Naive thymus-derived CD8-positive, alpha-beta T cell (primary cell): ENCODE measurements around the gene TTC7B. TPM values are rescaled to one million over a fixed set of nuclear protein-coding genes. Genes with fewer than 3 reads are reported as not detected.

Source experiments
- ATAC-seq, 2 donors: fragments of 150-1000 bp; cut with Tn5 transposase in 1 of 2; sonication (Bioruptor Pico), chemical (Tn5 transposase) in 1 of 2; 1 replicate in 1 of 2; 2 replicates in 1 of 2; pipeline ENCODE4 v1.10.0; 2021; ENCODE audit warnings: mild to moderate bottlenecking in 2 of 2, moderate library complexity in 2 of 2
- POLR2A ChIA-PET: fragments of 350-600 bp; sonication (Branson Sonifier 250); formaldehyde crosslinking; loops from one replicate; lab custom pipeline; 2021; ENCODE audit warnings: antibody characterized with exemption; lab: Charles Lee
- DNase-seq, 10 donors: peaks; one replicate each; pipeline versions ENCODE4 v3.0.0 to v3.0.0-alpha.2; 2020 to 2022
- H3K27ac Mint-ChIP-seq, 10 donors: one replicate each; pipeline ENCODE4 v1.8.0; 2020 to 2022; ENCODE audit warnings: mild to moderate bottlenecking in 10 of 10, mixed read lengths in 10 of 10, moderate library complexity in 4 of 10, inconsistent platforms in 1 of 10
- H3K27me3 Mint-ChIP-seq, 5 donors: one replicate each; pipeline ENCODE4 v1.8.0; 2021 to 2022; ENCODE audit warnings: mixed read lengths in 5 of 5
- H3K36me3 Mint-ChIP-seq, 3 donors: one replicate each; pipeline ENCODE4 v1.8.0; 2020 to 2022; ENCODE audit warnings: mixed read lengths in 3 of 3, mild to moderate bottlenecking in 2 of 3, inconsistent platforms in 1 of 3
- H3K4me1 Mint-ChIP-seq, 4 donors: one replicate each; pipeline ENCODE4 v1.8.0; 2021 to 2022; ENCODE audit warnings: mixed read lengths in 4 of 4
- H3K4me3 Mint-ChIP-seq, 10 donors: one replicate each; pipeline ENCODE4 v1.8.0; 2020 to 2022; ENCODE audit warnings: mild to moderate bottlenecking in 10 of 10, mixed read lengths in 10 of 10, moderate library complexity in 6 of 10, inconsistent platforms in 1 of 10
- H3K9me3 Mint-ChIP-seq, 9 donors: one replicate each; pipeline ENCODE4 v1.8.0; 2020 to 2022; ENCODE audit warnings: mixed read lengths in 9 of 9, mild to moderate bottlenecking in 3 of 9, inconsistent platforms in 1 of 9, moderate library complexity in 1 of 9
- polyA plus RNA-seq, 3 donors: library from polyadenylated mRNA; unstranded; fragments of 300-500 nt; fragmentation: Illumina TruSeq; gene quantifications; one replicate each; pipeline ENCODE4 v1.2.3, GENCODE V29; 2021
- total RNA-seq, 8 experiments: library from RNA in 2 of 8; stranded (reverse) in 2 of 8; gene quantifications; one replicate each; pipeline ENCODE4 v1.2.3 and lab custom pipeline; 2021 to 2026

TTC7B gene
- total and polyA plus RNA-seq, 5 experiments from 2014 or later: 0.01 to 0.81 (median 0.41) TPM

DNA sequence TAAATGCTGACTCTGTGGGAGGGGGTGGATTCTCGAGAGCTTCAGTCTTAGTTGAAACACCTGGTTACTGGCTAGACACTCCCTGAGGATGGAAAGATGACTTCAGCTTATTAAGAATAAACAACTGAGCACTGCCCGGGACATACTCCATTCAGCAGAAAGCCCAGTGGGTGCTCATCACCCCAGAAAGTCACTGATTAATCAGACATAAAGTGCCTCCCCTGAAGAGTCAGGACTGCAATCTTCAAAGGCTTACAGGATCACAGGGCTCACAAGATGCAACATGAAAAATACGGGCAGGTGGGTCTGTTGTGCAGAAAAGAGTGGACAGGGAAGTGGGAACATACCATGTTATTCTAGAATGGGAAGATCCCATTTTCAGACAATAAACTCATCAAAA is 212.4 kb downstream of the TTC7B start:
- POLR2A ChIA-PET: no interaction called here
- H3K4me3 Mint-ChIP-seq: no peak overlapping the region
- DNase-seq: no peak
- ATAC-seq: no peak
- peaks cover 0 to 22% (median 2%) of the 10 kb centered on the region in 5 donors for H3K27me3 Mint-ChIP-seq
- H3K36me3 Mint-ChIP-seq: no peaks in the 10 kb centered on the region
- no peaks in the 10 kb centered on the region for H3K9me3 Mint-ChIP-seq
- no peak overlapping the region for H3K27ac Mint-ChIP-seq
- H3K4me1 Mint-ChIP-seq: peaks cover 0 to 3% (median 1%) of the 10 kb centered on the region in 4 donors

DNA sequence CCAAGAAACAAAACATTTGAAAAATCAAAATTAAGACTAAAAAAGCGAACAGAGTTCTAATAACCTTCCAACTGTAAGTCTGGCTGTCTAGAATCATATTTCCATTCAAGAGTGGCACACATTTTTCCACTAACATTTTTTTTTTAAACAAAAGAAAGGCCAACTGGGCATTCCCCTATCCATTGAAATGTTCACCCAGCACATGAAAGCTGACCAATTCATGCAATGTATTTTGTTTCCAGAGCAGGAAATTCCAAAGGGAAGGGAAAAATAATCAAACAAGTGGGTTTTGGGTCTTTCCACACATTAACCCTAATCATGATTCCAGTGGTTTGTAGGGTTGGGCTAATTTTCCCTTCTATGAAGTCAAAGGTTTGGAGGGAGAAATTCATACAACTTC is 212.9 kb downstream of the TTC7B start:
- POLR2A ChIA-PET: no interaction called here
- H3K4me1 Mint-ChIP-seq: peaks cover 0 to 3% (median 1%) of the 10 kb centered on the region in 4 donors
- no peaks in the 10 kb centered on the region for H3K36me3 Mint-ChIP-seq
- no peaks in the 10 kb centered on the region for H3K9me3 Mint-ChIP-seq
- ATAC-seq: no peak
- DNase-seq: no peak
- no peak overlapping the region for H3K27ac Mint-ChIP-seq
- H3K4me3 Mint-ChIP-seq: no peak overlapping the region
- peaks cover 0 to 22% (median 2%) of the 10 kb centered on the region in 5 donors for H3K27me3 Mint-ChIP-seq

DNA sequence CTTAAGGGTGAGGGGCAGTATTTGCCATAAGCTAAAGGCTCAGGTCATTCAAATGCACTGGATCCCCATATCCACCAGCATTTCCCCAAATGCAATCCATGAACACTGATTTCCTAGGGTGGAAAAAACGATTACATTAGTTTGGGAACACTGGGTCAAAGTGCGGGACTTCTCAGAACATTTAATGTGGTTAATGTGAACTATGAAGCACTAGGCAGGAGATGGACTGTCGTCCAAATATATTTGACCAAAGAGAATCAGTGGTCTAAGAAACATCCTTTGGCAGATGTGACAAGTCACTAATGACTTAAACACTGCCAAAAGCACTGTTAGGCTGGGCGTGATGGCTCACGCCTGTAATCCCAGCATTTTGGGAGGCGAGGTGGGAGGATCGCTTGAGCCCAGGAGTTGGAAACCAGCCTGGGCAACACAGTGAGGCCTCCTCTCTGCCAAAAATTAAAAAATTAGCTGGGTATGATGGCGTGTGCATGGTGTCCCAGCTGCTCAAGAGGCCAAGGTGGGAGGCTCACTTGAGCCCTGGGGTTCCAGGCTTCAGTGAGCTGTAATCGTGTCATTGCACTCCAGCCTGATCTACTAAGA is 214.0 kb downstream of the TTC7B start:
- no peaks in the 10 kb centered on the region for H3K36me3 Mint-ChIP-seq
- no peak overlapping the region for H3K4me3 Mint-ChIP-seq
- H3K27ac Mint-ChIP-seq: peak overlapping the region in 1 of 10 donors; percentile 56
- ATAC-seq (no peak), DNase-seq (no peak)
- H3K9me3 Mint-ChIP-seq: no peaks in the 10 kb centered on the region
- POLR2A ChIA-PET: no interaction called here
- H3K27me3 Mint-ChIP-seq: peaks cover 0 to 22% (median 2%) of the 10 kb centered on the region in 5 donors
- peaks cover 0 to 3% (median 1%) of the 10 kb centered on the region in 4 donors for H3K4me1 Mint-ChIP-seq

DNA sequence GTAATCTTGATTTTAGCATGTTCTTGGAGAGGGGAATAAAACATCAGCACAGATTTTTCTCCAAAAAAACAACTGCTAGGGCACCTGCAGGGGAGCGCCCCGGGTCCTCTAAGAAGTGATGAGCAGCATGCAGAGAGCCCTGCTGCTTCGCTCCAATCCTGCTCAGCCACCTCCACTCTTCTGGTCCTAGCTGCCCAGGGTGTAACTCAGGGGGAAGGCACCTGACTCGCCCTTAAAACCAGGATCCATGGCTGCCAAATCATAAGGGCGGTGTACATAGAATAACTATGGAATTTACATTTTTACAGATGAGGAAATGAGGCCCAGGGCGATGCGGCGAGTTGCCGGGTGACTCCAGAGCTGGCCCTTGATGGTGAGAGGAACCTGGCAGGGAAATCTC is 214.7 kb downstream of the TTC7B start:
- POLR2A ChIA-PET: no interaction called here
- Mint-ChIP-seq H3K9me3 (no peaks in the 10 kb centered on the region), H3K4me3 (no peak overlapping the region), H3K4me1 (peaks cover 0 to 3% (median 1%) of the 10 kb centered on the region in 4 donors), H3K27ac (no peak overlapping the region), H3K36me3 (no peaks in the 10 kb centered on the region), H3K27me3 (peaks cover 0 to 22% (median 2%) of the 10 kb centered on the region in 5 donors)
- DNase-seq (no peak), ATAC-seq (no peak)

DNA sequence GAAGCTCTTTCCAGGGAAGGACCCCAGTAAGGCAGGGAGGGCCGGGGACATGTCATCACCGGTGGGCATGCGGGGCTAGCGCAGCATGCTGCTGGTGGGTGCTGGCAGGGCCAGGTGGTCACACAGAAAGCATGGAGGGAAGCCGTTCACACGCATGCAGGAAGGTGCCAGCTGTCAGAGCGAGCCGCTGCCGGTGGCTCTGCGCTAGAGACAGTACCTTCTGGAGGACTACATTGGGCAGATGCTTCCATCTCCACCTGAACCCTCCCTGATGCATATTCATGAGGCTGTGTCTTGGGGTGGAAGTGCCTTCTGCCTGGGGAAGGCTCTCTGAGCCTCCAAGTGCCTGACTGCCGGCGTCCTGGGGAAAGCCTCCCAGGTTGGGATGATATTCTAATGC is 215.6 kb downstream of the TTC7B start:
- no peak for DNase-seq
- no peak for ATAC-seq
- POLR2A ChIA-PET: no interaction called here
- no peak overlapping the region for H3K4me3 Mint-ChIP-seq
- H3K4me1 Mint-ChIP-seq: peaks cover 0 to 3% (median 1%) of the 10 kb centered on the region in 4 donors
- peaks cover 0 to 22% (median 2%) of the 10 kb centered on the region in 5 donors for H3K27me3 Mint-ChIP-seq
- H3K9me3 Mint-ChIP-seq: no peaks in the 10 kb centered on the region
- peak overlapping the region in 1 of 10 donors; percentile 25 for H3K27ac Mint-ChIP-seq
- no peaks in the 10 kb centered on the region for H3K36me3 Mint-ChIP-seq

DNA sequence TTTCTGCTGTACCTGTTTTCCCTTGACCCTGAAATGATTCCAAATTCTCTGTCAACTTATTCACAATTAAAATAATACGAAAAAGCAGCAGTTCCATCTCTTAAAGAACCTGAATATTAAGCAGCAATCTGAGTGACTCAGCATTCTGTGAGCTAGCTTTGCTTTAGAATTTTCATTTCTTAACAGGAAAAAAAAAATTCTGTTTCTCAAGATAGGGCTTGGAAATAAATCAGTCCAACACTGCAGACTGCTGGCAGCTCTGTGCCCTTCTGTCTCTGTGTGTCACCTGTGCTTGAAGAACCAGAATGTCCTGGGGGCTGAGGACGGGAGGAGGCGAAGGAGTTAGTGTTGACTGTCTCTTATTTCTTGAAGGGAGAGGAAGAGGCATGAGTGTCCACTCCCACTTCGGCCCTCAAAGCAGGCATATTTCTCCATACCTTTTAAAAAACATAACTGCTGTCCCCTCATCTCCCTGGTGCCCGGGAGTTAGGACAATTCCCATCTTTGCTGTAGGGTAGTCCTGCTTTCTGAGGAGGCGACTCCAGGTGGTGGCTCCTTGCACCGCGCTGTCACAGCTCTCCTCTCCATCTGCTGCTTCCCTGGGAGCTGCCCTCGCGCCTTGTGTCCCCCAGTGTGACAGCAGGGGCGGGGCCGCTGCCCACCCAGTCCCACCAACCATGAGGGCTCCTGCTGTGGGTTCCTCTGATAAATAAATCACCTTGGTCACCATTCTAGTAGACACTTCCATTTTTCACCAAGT is 216.3 kb downstream of the TTC7B start:
- peaks cover 0 to 22% (median 2%) of the 10 kb centered on the region in 5 donors for H3K27me3 Mint-ChIP-seq
- peak overlapping the region in 2 of 10 donors; percentile 25 to 90 for H3K27ac Mint-ChIP-seq
- no peaks in the 10 kb centered on the region for H3K4me1 Mint-ChIP-seq
- no peaks in the 10 kb centered on the region for H3K9me3 Mint-ChIP-seq
- no peak overlapping the region for H3K4me3 Mint-ChIP-seq
- DNase-seq (no peak), ATAC-seq (no peak)
- no peaks in the 10 kb centered on the region for H3K36me3 Mint-ChIP-seq
- POLR2A ChIA-PET: no interaction called here

DNA sequence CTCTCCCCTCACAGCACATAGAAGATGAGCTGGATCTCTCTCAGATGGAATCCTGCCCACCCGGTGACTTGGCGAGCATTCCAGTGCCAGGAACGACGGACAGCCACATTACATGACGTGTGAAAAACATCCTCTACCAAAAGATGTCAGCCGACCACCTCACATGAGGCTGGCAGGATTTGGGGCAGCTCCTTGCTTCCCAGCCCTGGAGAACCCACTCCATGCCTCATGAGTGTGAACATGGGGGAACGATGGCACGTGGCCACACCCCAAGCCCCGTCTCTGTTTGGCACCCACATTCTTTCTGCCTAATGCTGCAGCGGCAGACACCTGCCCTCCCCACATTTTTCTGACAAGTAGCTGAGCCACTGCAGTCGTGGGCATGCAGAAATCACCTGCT is 216.9 kb downstream of the TTC7B start:
- Mint-ChIP-seq H3K9me3 (no peaks in the 10 kb centered on the region), H3K4me1 (no peaks in the 10 kb centered on the region), H3K36me3 (no peaks in the 10 kb centered on the region), H3K27ac (no peak overlapping the region), H3K27me3 (peaks cover 0 to 22% (median 2%) of the 10 kb centered on the region in 5 donors), H3K4me3 (no peak overlapping the region)
- POLR2A ChIA-PET: no interaction called here
- no peak for DNase-seq
- no peak for ATAC-seq

DNA sequence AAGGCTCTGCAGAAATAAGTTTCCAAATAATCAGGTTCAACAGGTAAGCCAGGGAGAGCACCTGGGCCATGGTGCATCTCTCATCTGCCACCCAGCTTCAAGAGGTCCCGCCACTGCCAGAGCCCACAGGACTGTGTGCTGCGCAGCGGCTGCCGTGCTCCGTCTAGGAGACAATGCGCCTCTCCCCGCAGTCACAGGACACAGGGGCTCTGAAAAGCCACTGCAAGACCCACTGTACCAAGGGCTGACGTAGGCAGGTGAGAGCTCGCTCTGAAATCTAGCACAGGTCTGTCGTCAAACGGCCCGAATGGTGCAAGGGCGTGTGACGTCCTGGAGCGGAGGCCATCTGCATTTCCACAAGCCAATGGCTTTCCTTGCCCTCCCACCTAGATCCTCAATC is 218.3 kb downstream of the TTC7B start:
- POLR2A ChIA-PET: no interaction called here
- DNase-seq (no peak), ATAC-seq (no peak)
- Mint-ChIP-seq H3K4me3 (no peak overlapping the region), H3K4me1 (no peaks in the 10 kb centered on the region), H3K36me3 (no peaks in the 10 kb centered on the region), H3K27ac (no peak overlapping the region), H3K27me3 (peaks cover 0 to 20% (median 2%) of the 10 kb centered on the region in 5 donors), H3K9me3 (no peaks in the 10 kb centered on the region)

DNA sequence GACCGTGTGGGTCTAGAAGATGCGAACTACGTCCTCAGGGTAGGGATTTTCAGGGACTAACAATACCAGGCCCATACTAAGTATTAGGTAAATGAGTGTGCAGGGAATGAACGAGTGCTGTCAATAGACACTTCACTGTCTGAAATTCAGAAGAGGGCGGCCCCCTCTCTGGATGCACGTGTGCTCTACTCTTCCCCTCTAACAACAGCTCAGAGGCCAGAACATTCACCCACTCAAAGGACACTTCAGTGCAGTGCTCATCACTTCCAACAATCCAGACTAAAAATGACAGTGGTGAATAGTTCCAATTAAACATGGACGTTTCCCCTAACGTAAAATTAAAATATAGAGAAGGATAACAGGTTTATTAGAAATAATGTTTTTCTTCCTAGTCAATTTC is 219.5 kb downstream of the TTC7B start:
- DNase-seq: peak in 1 of 10 donors; percentile 6
- H3K36me3 Mint-ChIP-seq: no peaks in the 10 kb centered on the region
- ATAC-seq: no peak
- no peaks in the 10 kb centered on the region for H3K4me1 Mint-ChIP-seq
- no peak overlapping the region for H3K27ac Mint-ChIP-seq
- no peaks in the 10 kb centered on the region for H3K9me3 Mint-ChIP-seq
- H3K27me3 Mint-ChIP-seq: peaks cover 0 to 13% (median 0%) of the 10 kb centered on the region in 5 donors
- no peak overlapping the region for H3K4me3 Mint-ChIP-seq
- POLR2A ChIA-PET: no interaction called here

DNA sequence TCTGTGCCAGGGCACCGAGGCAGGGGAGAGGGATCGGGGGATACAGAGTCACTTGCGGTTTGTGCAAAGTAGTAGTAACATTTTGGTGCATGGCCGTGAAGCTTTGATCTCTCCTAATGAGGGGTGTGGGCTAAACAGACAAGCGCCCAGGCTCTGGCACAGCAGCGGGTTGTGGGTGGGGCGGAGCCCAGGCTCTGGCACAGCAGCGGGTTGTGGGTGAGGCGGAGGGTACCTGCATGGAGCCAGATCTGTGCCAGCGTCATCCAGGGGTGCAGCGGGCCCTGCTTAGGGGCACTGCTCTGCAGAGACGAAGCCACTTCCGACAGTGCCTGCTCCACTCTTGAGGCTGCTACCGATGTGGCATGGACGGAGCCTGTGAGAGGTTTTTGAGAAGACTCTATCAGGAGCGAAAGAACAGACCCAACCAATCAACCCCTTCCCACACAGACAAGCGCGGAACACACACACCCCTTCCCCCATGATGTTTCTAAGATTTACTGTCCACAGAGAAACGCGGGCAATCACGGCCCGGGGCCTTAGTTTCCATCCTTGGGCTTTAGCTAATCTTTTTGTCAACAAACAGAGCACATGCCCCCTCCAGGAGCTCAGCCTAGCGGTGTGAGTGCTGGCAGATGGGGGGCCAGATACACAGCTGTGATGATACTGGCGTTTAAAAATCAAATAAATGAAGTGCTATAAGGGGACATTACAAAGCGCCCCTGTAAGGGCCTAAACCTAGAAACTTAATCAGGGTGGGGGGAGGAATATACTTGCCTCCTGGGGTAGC is 222.8 kb downstream of the TTC7B start:
- Mint-ChIP-seq H3K4me3 (no peak overlapping the region), H3K36me3 (no peaks in the 10 kb centered on the region), H3K27ac (no peak overlapping the region), H3K9me3 (no peaks in the 10 kb centered on the region), H3K4me1 (no peaks in the 10 kb centered on the region), H3K27me3 (no peaks in the 10 kb centered on the region)
- ATAC-seq (no peak), DNase-seq (peak in 1 of 10 donors; percentile 26)
- POLR2A ChIA-PET: no interaction called here

DNA sequence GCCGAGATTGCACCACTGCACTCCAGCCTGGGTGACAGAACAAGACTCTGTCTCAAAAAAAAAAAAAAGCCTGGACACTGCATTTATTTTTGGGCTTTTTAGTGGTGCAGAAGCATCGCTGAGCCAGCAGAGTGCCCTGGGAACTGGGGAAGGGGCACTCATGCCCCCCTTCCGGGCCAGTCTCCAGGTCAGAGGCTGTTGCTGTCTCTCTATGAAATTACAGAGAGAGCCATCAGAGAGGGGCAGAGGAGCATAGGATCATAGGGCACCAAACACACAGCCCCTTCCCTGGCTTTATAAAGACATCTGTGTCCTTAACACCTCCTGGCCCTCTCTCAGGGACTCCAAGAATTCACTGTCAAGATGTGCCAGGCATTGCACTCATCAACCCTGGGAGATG is 223.6 kb downstream of the TTC7B start:
- Mint-ChIP-seq H3K4me3 (no peak overlapping the region), H3K27ac (no peak overlapping the region), H3K27me3 (no peaks in the 10 kb centered on the region), H3K9me3 (no peaks in the 10 kb centered on the region), H3K4me1 (no peaks in the 10 kb centered on the region), H3K36me3 (no peaks in the 10 kb centered on the region)
- POLR2A ChIA-PET: no interaction called here
- DNase-seq (no peak), ATAC-seq (no peak)

DNA sequence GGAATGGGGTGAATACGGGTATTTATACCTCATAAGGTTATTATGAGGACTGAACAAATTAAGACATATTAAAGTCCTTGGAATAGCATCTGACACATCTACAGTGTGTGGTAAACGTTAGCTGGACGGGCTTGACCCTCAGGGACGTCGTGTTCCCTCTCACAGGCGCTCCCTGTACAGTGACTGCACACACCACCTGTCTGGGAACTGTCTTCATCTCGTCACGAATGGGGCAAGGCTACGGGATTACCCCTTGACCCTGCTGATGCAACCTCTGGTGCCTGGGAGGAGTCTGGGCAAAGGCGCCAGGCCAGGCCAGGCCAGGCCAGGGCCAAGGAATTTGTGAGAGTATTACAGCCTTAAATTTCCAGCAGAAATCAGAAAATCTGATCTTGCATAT is 228.3 kb downstream of the TTC7B start:
- H3K9me3 Mint-ChIP-seq: no peaks in the 10 kb centered on the region
- H3K36me3 Mint-ChIP-seq: no peaks in the 10 kb centered on the region
- no peak overlapping the region for H3K4me3 Mint-ChIP-seq
- no peaks in the 10 kb centered on the region for H3K27me3 Mint-ChIP-seq
- no peak overlapping the region for H3K27ac Mint-ChIP-seq
- POLR2A ChIA-PET: no interaction called here
- DNase-seq (no peak), ATAC-seq (no peak)
- H3K4me1 Mint-ChIP-seq: peaks cover 0 to 6% (median 0%) of the 10 kb centered on the region in 4 donors
